Body of pancreas (tissue), 4 donors: Measurements from ENCODE around the gene KCNT2. TPM values are rescaled to one million over a fixed set of nuclear protein-coding genes. Genes with fewer than 3 reads are reported as not detected.

Source experiments
- ATAC-seq: fragments of 150-250 bp; one replicate; pipeline ENCODE4 v1.9.1; 2016
- DNase-seq, 4 donors: peaks; one replicate each; pipeline ENCODE4 v3.0.0-alpha.2; 2019
- H3K27ac ChIP-seq, 4 donors: fragments of 200-600 bp; sonication (generic); 1 replicate in 3 of 4; 2 replicates in 1 of 4; pipeline versions ENCODE4 v1.5.1 to v1.6.1; 2016 to 2019; ENCODE audit warnings: mild to moderate bottlenecking in 1 of 4, mixed read lengths in 1 of 4, moderate library complexity in 1 of 4
- H3K27me3 ChIP-seq, 2 donors: fragments of 200-600 bp; sonication (generic); one replicate each; pipeline ENCODE4 v1.6.0; 2016; ENCODE audit warnings: mild to moderate bottlenecking in 1 of 2
- H3K36me3 ChIP-seq, 2 donors: fragments of 200-600 bp; sonication (generic); replicated peaks in 1 of 2; 2 replicates each; pipeline ENCODE4 v1.5.1; 2016; ENCODE audit warnings: low read depth in 2 of 2; ENCODE audit not compliant: insufficient read depth in 1 of 2
- H3K4me1 ChIP-seq: fragments of 200-600 bp; sonication (generic); one replicate; pipeline ENCODE4 v1.6.0; 2016
- H3K4me3 ChIP-seq, 2 donors: fragments of 200-600 bp; sonication (generic); 1 replicate in 1 of 2; 2 replicates in 1 of 2; pipeline ENCODE4 v1.5.1; 2016 to 2019
- H3K9me3 ChIP-seq, 3 donors: fragments of 200-600 bp; sonication (generic); 1 replicate in 2 of 3; 2 replicates in 1 of 3; pipeline ENCODE4 v1.5.1; 2016
- POLR2A ChIP-seq, 3 donors: fragments of 450-650 bp; IDR thresholded peaks; one replicate each; pipeline ENCODE4 v1.6.1; 2016; ENCODE audit warnings: antibody characterized with exemption in 3 of 3, mild to moderate bottlenecking in 2 of 3
- WGBS, 2 donors: methylation state at CpG; one replicate each; pipeline ENCODE4 v1.1.5; 2017; 5-methylcytosine and 5-hydroxymethylcytosine counted together
- intact Hi-C: fragments of 100-400 bp; cut with DNase I; formaldehyde crosslinking; loops from one replicate; pipeline ENCODE4 v1.15.1; 2023
- total RNA-seq, 2 donors: library from RNA; depleted of rRNA; stranded (reverse); fragments of >200 nt; gene quantifications; one replicate each; pipeline ENCODE4 v1.1.0, GENCODE V29; 2016
- TF ChIP-seq, protein P1 (sequence below), 7 experiments: fragments of 450-650 bp in 4 of 7; fragments of 200-600 bp in 3 of 7; sonication (generic) in 3 of 7; IDR thresholded peaks; one replicate each; pipeline ENCODE4 v1.5.1; 2016 to 2019; ENCODE audit warnings: antibody characterized with exemption in 7 of 7

Gene KCNT2
- total RNA-seq, 2 donors from 2014 or later = 0.78 to 0.99 TPM

- Histone ChIP-seq H3K27me3 (no peaks in the 10 kb centered on the region), H3K4me1 (no peaks in the 10 kb centered on the region), H3K27ac (no peak overlapping the region), H3K9me3 (no peaks in the 10 kb centered on the region), H3K4me3 (peak overlapping the region in 1 of 2 donors; percentile 1), H3K36me3 (no peaks in the 10 kb centered on the region)
- ATAC-seq (no peak), DNase-seq (no peak)
- intact Hi-C loops = no loop called here
- 85 to 88% methylated on average over 3 of the region's 3 CpGs for WGBS, 2 donors
- TF ChIP-seq, protein P1, sequence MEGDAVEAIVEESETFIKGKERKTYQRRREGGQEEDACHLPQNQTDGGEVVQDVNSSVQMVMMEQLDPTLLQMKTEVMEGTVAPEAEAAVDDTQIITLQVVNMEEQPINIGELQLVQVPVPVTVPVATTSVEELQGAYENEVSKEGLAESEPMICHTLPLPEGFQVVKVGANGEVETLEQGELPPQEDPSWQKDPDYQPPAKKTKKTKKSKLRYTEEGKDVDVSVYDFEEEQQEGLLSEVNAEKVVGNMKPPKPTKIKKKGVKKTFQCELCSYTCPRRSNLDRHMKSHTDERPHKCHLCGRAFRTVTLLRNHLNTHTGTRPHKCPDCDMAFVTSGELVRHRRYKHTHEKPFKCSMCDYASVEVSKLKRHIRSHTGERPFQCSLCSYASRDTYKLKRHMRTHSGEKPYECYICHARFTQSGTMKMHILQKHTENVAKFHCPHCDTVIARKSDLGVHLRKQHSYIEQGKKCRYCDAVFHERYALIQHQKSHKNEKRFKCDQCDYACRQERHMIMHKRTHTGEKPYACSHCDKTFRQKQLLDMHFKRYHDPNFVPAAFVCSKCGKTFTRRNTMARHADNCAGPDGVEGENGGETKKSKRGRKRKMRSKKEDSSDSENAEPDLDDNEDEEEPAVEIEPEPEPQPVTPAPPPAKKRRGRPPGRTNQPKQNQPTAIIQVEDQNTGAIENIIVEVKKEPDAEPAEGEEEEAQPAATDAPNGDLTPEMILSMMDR (IDR thresholded peaks at IDR 0.05) = no peak
- TF ChIP-seq POLR2A (IDR thresholded peaks at IDR 0.05) = no peak
Measured at GRCh38 chr1:196367838-196368237, 240.4 kb downstream of the KCNT2 start.

- 43 to 48% methylated on average over 5 of the region's 5 CpGs for WGBS, 2 donors
- H3K27me3 ChIP-seq = no peaks in the 10 kb centered on the region
- intact Hi-C loops = no loop called here
- H3K4me1 ChIP-seq = no peaks in the 10 kb centered on the region
- no peak overlapping the region for H3K4me3 ChIP-seq
- TF ChIP-seq POLR2A (IDR thresholded peaks at IDR 0.05) = no peak
- TF ChIP-seq, protein P1 (IDR thresholded peaks at IDR 0.05) = no peak
- ATAC-seq (no peak), DNase-seq (no peak)
- H3K27ac ChIP-seq = no peak overlapping the region
- H3K9me3 ChIP-seq = no peaks in the 10 kb centered on the region
- no peaks in the 10 kb centered on the region for H3K36me3 ChIP-seq
Measured at GRCh38 chr1:196366817-196367495, 241.3 kb downstream of the KCNT2 start.

DNA sequence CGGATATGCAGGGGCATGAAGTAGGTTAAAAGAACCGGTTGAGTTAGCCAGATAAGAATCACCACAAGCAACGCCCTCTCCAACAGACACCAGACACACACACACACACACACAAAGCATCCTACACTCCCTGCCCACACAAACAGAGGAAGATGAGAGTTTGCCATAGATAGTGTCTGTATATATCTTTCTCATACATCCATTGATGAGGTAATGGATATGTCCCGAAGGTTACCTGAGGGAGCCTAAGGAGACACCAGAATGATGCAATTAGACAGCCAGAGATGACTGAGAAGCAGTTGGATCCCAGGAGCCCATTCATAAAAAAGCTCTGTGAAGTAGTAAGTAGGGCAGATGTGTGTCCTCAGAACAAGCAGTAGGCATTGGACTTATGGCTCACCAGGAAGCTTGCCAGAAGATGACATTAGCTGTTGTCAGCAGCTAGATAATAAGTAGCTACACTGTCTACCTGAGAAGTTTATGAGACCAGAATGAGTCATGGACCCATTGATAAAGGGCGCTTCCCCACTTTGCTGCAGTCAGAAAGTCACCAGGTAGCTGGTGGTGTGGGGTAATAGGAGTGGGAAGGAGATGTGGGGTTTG is 247.0 kb downstream of the KCNT2 start:
- Histone ChIP-seq H3K4me1 (no peaks in the 10 kb centered on the region), H3K36me3 (no peaks in the 10 kb centered on the region), H3K9me3 (no peaks in the 10 kb centered on the region), H3K27ac (no peak overlapping the region), H3K4me3 (no peak overlapping the region), H3K27me3 (no peaks in the 10 kb centered on the region)
- ATAC-seq (no peak), DNase-seq (no peak)
- WGBS, 2 donors = 72 to 76% methylated on average over 5 of the region's 5 CpGs
- intact Hi-C loops = no loop called here
- no peak for TF ChIP-seq POLR2A (IDR thresholded peaks at IDR 0.05)
- TF ChIP-seq, protein P1 (IDR thresholded peaks at IDR 0.05) = no peak

GRCh38 chr1:196357913-196358312 is 250.3 kb downstream of the KCNT2 start:
- intact Hi-C loops = no loop called here
- TF ChIP-seq POLR2A (IDR thresholded peaks at IDR 0.05) = no peak
- TF ChIP-seq, protein P1 (IDR thresholded peaks at IDR 0.05) = no peak
- DNase-seq (no peak), ATAC-seq (no peak)
- H3K4me3 ChIP-seq = no peak overlapping the region
- H3K4me1 ChIP-seq = no peaks in the 10 kb centered on the region
- no peaks in the 10 kb centered on the region for H3K9me3 ChIP-seq
- H3K27me3 ChIP-seq = no peaks in the 10 kb centered on the region
- H3K27ac ChIP-seq = no peak overlapping the region
- no peaks in the 10 kb centered on the region for H3K36me3 ChIP-seq
- WGBS, 2 donors = 64 to 79% methylated on average over 1 of the region's 1 CpG
